ENCODE data around the gene CLEC2L. TPM values are rescaled to one million over a fixed set of nuclear protein-coding genes. Genes with fewer than 3 reads are reported as not detected.

Gene CLEC2L
- total RNA-seq, 1 donor from 2014 or later: not detected

DNA sequence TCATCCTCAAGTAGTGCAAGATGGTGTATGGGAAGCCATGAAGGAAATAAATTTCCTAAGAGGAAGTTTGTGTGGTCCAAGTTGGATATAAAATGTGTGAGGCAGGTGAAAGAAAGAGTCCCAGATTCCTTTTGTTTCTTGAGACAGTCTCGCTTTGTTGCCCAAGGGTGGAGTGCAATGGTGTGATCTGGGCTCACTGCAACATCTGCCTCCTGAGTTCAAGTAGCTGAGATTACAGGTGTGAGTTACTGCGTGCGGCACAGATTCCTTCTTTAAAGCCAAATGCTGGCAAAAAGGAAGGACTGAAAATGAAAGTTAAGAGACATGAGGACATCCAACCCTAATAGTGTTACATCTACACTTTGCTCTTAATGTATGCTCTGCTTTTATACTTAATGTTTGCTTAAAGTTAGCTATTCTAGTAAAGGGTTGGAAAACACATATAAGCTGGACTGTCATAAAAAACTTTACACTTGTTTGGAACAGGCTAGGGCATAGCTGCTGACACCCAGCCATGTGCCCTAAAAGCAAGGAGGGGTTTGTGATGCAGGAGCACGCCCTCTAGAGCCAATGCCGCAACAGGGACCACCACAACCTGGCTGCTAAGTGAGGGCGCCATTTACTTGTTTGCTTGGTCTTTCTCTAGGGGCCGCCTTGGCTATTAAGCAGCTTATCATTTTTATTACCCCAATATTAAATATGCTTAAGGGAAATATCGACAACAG lies 34.5 kb downstream of the CLEC2L start:
- H3K36me3 ChIP-seq (ENCODE audit: control insufficient read depth, insufficient read depth, low read length): no peaks in the 10 kb centered on the region
- DNase-seq (ENCODE audit: low read depth) (no peak), FAIRE-seq (no peak)
- no peak overlapping the region for H3K4me3 ChIP-seq (ENCODE audit: low read depth, low read length)
- TF ChIP-seq, protein P1, sequence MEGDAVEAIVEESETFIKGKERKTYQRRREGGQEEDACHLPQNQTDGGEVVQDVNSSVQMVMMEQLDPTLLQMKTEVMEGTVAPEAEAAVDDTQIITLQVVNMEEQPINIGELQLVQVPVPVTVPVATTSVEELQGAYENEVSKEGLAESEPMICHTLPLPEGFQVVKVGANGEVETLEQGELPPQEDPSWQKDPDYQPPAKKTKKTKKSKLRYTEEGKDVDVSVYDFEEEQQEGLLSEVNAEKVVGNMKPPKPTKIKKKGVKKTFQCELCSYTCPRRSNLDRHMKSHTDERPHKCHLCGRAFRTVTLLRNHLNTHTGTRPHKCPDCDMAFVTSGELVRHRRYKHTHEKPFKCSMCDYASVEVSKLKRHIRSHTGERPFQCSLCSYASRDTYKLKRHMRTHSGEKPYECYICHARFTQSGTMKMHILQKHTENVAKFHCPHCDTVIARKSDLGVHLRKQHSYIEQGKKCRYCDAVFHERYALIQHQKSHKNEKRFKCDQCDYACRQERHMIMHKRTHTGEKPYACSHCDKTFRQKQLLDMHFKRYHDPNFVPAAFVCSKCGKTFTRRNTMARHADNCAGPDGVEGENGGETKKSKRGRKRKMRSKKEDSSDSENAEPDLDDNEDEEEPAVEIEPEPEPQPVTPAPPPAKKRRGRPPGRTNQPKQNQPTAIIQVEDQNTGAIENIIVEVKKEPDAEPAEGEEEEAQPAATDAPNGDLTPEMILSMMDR (IDR thresholded peaks at IDR 0.05; ENCODE audit: insufficient read depth, low read length, severe bottlenecking): no peak
- no peaks in the 10 kb centered on the region for H3K27me3 ChIP-seq (ENCODE audit: control insufficient read depth, insufficient read depth, low read length)

GRCh38 chr7:139559364-139560105 lies 36.0 kb downstream of the CLEC2L start:
- H3K4me3 ChIP-seq (ENCODE audit: low read depth, low read length): no peak overlapping the region
- DNase-seq (ENCODE audit: low read depth) (no peak), FAIRE-seq (no peak)
- TF ChIP-seq, protein P1 (IDR thresholded peaks at IDR 0.05; ENCODE audit: insufficient read depth, low read length, severe bottlenecking): no peak
- H3K27me3 ChIP-seq (ENCODE audit: control insufficient read depth, insufficient read depth, low read length): no peaks in the 10 kb centered on the region
- H3K36me3 ChIP-seq (ENCODE audit: control insufficient read depth, insufficient read depth, low read length): peaks cover 2% of the 10 kb centered on the region

DNA sequence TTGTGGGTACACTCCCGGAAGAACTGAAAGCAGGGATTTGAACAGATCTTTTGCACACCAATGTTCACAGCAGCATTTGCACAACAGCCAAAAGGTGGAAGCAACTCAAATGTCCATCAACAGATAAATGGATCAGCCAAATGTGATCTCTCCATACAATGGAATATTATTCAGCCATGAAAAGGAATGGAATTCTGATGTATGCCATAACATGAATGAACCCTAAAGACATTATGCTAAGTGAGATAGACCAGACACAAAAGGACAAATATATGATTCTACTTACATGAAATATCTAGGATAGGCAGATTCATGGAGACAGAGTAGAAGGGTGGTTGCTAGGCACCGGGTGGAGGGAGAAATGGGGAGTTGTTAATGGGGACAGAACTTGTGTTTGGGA lies 36.7 kb downstream of the CLEC2L start:
- Histone ChIP-seq H3K36me3 (ENCODE audit: control insufficient read depth, insufficient read depth, low read length) (peaks cover 2% of the 10 kb centered on the region), H3K4me3 (ENCODE audit: low read depth, low read length) (no peak overlapping the region), H3K27me3 (ENCODE audit: control insufficient read depth, insufficient read depth, low read length) (no peaks in the 10 kb centered on the region)
- DNase-seq (ENCODE audit: low read depth): no peak
- TF ChIP-seq, protein P1 (IDR thresholded peaks at IDR 0.05; ENCODE audit: insufficient read depth, low read length, severe bottlenecking): no peak
- no peak for FAIRE-seq

DNA sequence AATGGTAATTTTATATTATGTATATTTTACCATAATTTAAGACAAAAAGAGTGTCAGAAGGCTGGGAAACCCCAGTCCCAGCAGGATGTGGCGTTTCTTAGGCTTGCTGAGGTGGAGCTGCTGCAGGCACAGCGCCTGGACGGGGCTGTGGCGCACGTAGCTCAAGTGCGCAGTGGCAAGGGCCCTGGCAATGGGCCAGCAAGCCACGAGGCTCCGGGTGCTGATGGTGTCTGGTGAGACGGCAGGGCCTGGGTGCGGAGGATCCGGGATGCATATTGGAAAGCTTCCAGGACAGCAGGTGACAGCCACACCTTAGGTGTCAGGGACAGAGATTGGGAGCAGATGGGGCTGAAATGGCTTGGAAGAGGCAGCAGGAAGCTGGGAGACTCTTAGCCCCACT lies 37.2 kb downstream of the CLEC2L start:
- no peak overlapping the region for H3K4me3 ChIP-seq (ENCODE audit: low read depth, low read length)
- no peak for FAIRE-seq
- no peaks in the 10 kb centered on the region for H3K27me3 ChIP-seq (ENCODE audit: control insufficient read depth, insufficient read depth, low read length)
- DNase-seq (ENCODE audit: low read depth): no peak
- H3K36me3 ChIP-seq (ENCODE audit: control insufficient read depth, insufficient read depth, low read length): peaks cover 2% of the 10 kb centered on the region
- TF ChIP-seq, protein P1 (IDR thresholded peaks at IDR 0.05; ENCODE audit: insufficient read depth, low read length, severe bottlenecking): no peak

DNA sequence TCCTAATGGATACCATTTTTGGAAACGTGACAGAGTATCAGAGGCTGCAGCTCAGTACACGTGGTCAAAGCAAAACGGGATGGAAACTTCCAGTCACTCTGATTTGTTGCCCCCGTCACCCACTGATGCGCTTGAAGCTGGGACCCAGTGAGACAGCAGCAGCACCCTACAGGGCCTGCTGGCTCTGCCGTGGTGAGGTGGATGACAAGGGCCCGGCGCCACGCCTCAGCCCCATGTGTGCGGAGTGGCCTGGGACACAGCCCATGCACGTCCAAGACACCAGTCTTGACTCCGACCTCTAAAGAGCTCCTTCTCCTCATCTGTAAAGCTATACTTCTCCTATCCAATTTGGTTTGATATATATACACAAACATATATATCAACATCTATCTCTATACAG lies 39.0 kb downstream of the CLEC2L start:
- no peak for FAIRE-seq
- Histone ChIP-seq H3K4me3 (ENCODE audit: low read depth, low read length) (no peak overlapping the region), H3K36me3 (ENCODE audit: control insufficient read depth, insufficient read depth, low read length) (peaks cover 2% of the 10 kb centered on the region), H3K27me3 (ENCODE audit: control insufficient read depth, insufficient read depth, low read length) (no peaks in the 10 kb centered on the region)
- TF ChIP-seq, protein P1 (IDR thresholded peaks at IDR 0.05; ENCODE audit: insufficient read depth, low read length, severe bottlenecking): no peak
- DNase-seq (ENCODE audit: low read depth): no peak

All from bronchial epithelial cell (primary cell).